ENCODE data around the gene PRKG1. TPM values are rescaled to one million over a fixed set of nuclear protein-coding genes. Genes with fewer than 3 reads are reported as not detected.

PRKG1 gene
- total and polyA plus RNA-seq, 2 of the 4 experiments (the other 2 are of a cell fraction): 3.5 to 18.3 TPM

DNA sequence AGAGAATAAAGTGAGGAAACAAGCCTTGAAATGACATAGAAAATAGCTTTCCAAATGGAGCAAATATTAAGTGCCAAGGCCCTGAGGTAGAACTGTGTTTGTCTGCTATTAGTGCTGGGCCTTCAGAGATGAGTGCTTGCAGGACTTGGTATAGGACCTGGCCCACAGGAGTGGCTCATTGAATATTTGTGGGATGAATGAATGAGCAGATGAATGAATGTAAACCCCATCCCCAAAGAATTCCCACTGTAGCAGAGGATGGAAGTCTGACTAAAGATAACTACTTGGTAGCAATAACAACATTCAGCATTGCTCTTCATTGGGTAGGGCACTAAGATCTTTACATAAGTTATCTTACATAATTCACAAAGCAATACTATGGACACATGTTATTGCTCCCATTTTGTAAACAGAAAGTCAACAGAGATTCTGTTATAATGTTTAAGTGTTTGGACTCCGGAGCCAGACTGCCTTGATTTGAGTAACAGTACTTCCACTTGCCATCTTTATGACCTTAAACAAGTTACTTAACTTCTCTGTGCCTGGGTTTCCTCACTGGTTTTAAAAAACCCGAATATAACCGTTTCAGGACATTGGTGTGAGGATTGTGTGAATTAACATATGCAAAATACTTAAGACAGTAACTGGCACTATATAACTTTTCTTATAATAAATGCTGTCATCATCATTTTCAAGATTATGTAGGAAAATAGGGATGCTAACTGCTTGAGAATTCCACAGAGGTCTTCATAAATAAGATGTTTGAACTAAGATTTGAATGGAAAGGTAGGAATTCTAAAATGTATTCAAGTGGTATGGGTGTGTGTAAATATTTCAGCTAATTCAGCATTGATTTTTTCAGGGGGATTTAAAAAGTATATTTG is 141.9 kb downstream of the PRKG1 start:
- Histone ChIP-seq H2AK9ac (replicated peaks; ENCODE audit: low read depth, low read length, poor library complexity) (no peak overlapping the region), H2BK15ac (ENCODE audit: low read depth, low read length) (no peak overlapping the region), H2AFZ (replicated peaks; ENCODE audit: low read length, poor library complexity) (no peak overlapping the region), H3K27ac (ENCODE audit: insufficient read depth, low read length) (no peak overlapping the region), H3K27me3 (ENCODE audit: control insufficient read depth, insufficient read depth, low read length) (no peaks in the 10 kb centered on the region), H3K56ac (ENCODE audit: extremely low read depth, insufficient read depth, low read length) (no peak overlapping the region), H3K9me3 (ENCODE audit: control insufficient read depth, insufficient read depth, low read length) (no peaks in the 10 kb centered on the region), H4K8ac (ENCODE audit: low read depth in 2 of 2, low read length in 2 of 2) (no peak overlapping the region), H3K14ac (replicated peaks; ENCODE audit: low read depth, low read length) (no peak overlapping the region; the same call in 1 of the 2 replicates), H3K4me1 (ENCODE audit: control insufficient read depth, insufficient read depth, low read length) (peaks cover 6% of the 10 kb centered on the region), H3K23ac (ENCODE audit: low read depth, low read length) (no peak overlapping the region), H3K36me3 (ENCODE audit: control insufficient read depth, insufficient read depth, low read length) (no peaks in the 10 kb centered on the region), H3K4ac (ENCODE audit: low read depth, low read length) (no peak overlapping the region), H2AK5ac (ENCODE audit: low read depth, low read length) (no peak overlapping the region), H3K79me1 (ENCODE audit: low read depth in 1 of 2, low read length in 2 of 2) (peaks cover 9 to 17% of the 10 kb centered on the region in 2 experiments; a peak in 3 of 4 replicates), H3K18ac (ENCODE audit: low read depth, low read length) (no peak overlapping the region), H4K20me1 (ENCODE audit: insufficient read depth, low read length) (peaks cover 3% of the 10 kb centered on the region; the same call in 1 of the 2 replicates), H2BK5ac (ENCODE audit: low read depth, low read length, poor library complexity, severe bottlenecking) (no peak overlapping the region), H3K4me2 (ENCODE audit: low read depth, low read length) (no peak overlapping the region), H3K9me1 (ENCODE audit: insufficient read depth, low read length) (no peaks in the 10 kb centered on the region), H3K9ac (ENCODE audit: low read depth, low read length) (no peak overlapping the region), H3K4me3 (ENCODE audit: insufficient read depth, low read depth, low read length) (no peak overlapping the region), H4K5ac (ENCODE audit: low read depth, low read length) (no peak overlapping the region), H2BK120ac (ENCODE audit: low read depth, low read length) (no peak overlapping the region; the same call in 1 of the 2 replicates), H4K91ac (ENCODE audit: insufficient read depth, low read depth, low read length) (no peak overlapping the region), H2BK20ac (ENCODE audit: low read depth, low read length) (peak overlapping the region; percentile 32; the same call in 1 of the 2 replicates)
- BruUV-seq (replicated peaks): no TSS peak
- in situ Hi-C loops (cut with MboI; ENCODE audit: low sequenced_read_pairs): no loop called here
- dilution Hi-C loops (cut with HindIII; ENCODE audit: low sequenced_read_pairs, unreplicated experiment): no loop called here
- CTCF ChIA-PET: no interaction called here
- intact Hi-C loops (cut with micrococcal nuclease): loop anchor here (5.0 kb wide), 1 partner anchor 144 kb away; the partner anchor contains the start of gene PRKG1
- no CpG with 5 or more reads among the region's 3 CpGs for WGBS, 2 experiments (ENCODE audit: extremely low coverage in 2 of 2, insufficient read length in 1 of 2)
- peak; percentile 85 for TF ChIP-seq MAFK (IDR thresholded peaks at IDR 0.05; ENCODE audit: low read depth, low read length)
- no peak for TF ChIP-seq BHLHE40 (IDR thresholded peaks at IDR 0.05; ENCODE audit: low read depth, low read length)
- POLR2A ChIA-PET (ENCODE audit: unreplicated experiment): interaction anchor here (0.6 kb wide), 1 partner anchor 11 kb away, joined by 3 read pairs; no protein-coding TSS in a partner anchor
- peak; percentile 46 for ATAC-seq (ENCODE audit: low read depth)
- DNase-seq: peak; percentile 78
